Stimulated activated CD8-positive, alpha-beta memory T cell treated with anti-CD3 and anti-CD28 coated beads, Interleukin-4, amount 100 ng/mL, for 48 hours (primary cell): Measurements from ENCODE around the gene TAOK2.
A peak's percentile ranks its signal among the peaks of the same experiment; 100 is the strongest.
"Not testable (repeated sequence)": the region's sequence is repeated elsewhere in the genome, so short reads cannot be mapped to it uniquely, and the experiment has no call there.

Experiments
- DNase-seq: peaks from one replicate; pipeline ENCODE4 v3.0.0-alpha.2; 2020

TAOK2 gene

DNA sequence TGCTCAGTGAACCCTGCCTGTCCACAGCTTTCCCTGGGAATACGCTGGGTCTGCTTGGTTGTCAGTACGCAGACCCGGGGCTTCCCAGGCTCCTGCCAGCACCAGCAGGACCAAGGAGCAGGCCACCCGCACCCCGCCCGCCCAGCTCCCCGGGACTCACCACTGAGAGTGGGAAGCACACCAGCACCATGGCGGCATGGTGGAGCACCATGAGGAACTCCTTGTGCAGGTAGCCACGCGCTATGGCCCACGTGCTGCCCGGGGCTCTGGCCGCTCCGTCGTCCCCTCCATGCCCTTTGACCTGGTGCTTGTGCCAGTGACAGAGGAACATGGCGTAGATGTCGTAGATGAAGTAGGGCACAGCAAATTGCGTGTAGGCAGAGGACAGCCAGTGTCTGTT, 52.8 kb downstream of the TAOK2 start:
- DNase-seq: no peak

DNA sequence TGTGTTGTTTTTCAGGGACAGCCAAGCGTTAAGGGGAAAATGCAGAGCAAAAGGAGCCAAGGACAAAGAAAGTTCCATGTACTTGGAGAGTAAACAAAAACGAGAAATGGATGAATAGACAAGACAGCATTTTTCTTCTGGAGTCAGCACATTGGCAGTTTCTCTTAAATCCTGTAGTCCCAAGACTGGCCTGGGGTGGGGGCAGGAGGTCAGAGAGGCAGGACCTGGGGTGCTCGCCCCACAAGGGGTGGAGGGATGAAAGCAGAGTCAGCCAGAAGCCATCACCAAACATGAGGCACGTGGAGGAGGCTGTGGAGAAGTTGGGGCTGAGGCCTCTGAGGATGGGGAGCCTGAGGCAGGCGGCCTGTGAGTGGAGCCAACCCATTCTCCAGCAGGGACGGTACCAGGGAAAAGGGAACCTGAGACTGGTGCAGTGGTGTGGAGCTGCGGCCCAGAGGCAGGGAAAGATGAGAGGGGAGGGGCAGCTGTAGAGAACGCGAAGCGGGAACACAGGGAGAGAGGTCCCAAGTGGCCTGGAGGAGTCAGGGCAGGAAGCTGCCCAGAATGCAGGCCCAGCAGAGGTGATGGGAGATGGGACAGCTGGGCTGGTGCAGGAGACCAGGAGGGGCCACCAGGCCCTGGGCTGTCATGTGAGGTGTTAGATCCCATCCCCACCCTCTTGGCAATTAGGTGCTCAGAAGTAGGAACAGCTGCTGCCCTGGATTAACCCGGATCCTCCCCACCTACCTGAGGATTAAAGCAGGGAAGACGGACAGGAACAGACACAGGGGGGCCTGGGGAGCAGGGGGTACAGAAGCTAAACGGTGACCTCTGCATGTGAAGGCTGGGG, 54.1 kb downstream of the TAOK2 start:
- DNase-seq: no peak

DNA sequence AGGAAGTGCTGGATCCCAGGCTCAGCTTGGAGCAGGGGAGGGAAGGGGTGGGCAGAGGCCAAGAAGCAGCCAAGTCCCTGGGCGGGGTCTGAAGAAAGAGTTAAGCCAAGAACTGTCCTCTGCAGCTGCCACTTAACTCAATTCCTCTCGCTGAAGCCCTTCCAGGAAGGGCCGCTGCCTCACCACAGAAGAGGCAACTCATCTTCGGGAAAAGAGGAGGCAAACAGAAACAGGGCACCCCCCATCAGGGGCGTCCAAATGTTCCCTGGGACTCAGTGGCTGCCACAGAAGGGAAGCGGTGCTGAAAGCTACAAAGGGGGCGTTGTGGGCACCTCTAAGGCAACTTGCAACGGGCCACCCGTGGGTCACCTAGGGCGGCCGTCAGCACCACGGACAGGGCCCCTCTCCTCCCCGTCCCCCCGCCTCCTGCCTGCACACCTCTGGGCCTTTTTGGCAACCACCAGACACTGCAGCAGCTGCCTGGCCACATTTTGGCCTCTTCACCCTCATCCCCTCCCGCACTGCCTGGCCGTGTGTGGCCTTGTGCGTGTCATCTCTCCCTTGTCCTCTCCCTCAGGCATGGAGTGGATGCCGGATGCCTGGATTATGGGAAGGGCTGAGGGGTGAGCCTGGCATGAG, 54.9 kb downstream of the TAOK2 start:
- peak; percentile 58 for DNase-seq

DNA sequence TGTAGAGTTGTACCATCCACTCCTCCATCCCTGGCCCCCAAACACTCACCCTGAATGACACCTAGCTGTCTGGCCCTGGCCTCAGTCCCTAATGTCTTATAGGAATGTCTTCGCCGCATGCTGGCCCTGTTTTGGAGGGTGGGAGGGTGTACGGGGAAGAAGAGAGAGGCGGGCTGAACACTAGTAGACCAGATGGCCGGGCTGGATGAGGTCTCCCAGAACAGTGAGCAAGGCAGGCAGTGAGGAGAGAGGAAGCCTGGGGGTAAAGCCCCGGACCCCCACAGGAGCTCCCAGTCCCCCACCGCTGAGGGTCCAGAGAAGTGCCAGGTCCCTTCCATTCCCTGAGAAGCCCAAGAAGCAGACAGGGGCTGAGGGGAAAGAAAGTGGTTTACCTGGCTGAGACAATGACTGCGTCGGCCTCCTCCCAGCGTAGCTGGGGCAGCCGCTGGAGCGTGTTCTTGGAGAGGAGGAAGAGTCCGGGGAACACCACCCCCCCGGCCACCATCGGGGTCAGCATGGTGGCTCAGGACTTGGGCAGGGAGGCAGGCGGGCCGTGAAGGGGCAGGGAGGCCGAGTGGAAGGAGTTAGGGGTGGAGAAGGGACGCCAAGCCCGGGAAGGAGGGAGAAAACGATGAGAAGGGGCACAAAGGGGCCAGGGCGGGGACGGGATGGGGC, 56.5 kb downstream of the TAOK2 start:
- DNase-seq: no peak

DNA sequence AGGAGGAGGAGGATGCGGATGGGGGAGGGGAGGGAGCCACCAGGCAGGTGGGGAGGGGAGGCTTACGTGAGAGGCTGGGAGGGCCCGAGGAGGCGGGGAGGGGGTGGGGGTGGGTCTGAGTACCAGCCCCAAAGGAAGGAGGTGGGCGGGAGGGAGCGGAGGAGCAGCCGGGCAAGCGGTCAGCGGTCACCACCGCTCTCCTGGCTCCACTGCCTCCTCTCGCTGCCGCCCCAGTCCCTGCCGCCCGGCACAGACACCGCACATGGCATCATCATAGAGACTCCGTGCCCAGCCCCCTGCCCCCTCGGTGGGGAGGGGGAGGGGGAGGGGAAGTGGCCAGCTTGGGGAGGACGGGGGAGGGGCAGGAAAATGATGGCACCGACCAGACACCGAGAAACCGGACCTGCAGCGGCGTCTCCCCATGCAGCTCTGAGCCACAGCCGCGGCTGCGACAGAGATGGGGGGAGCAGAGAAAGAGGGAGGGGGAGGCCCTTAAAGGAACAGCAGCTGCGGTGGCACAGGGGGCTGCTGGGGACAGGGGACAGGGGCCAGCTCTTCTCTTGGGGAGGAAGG, 57.3 kb downstream of the TAOK2 start, which contains the start of gene TLCD3B:
Gene TLCD3B, minus strand, starts transcription at position 431 of the 573 bp plus-strand sequence. CDS start 744 bp downstream, outside the sequence.
- DNase-seq: no peak

DNA sequence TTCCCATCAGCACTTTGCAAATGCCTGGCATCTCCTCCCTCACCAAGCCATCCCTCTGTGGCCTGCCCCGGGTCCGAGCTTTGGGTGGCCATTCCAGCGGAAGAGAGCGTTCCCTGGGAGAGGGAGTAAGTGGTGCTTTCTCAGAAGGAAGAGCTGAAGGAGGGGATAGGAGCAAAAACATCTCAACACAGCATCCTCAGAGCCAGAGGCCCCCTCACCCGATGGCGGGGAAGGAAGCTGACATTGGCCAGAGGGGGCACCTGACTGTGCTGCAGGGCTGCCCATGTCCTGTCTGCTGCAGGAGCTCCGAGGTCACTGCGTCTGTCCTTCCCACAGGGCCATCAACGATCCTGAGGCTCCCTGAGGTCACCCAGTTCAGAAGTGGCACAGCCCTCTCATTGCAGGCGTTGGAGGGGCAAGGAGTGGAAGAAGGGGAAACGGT, 57.8 kb downstream of the TAOK2 start:
- DNase-seq: no peak

DNA sequence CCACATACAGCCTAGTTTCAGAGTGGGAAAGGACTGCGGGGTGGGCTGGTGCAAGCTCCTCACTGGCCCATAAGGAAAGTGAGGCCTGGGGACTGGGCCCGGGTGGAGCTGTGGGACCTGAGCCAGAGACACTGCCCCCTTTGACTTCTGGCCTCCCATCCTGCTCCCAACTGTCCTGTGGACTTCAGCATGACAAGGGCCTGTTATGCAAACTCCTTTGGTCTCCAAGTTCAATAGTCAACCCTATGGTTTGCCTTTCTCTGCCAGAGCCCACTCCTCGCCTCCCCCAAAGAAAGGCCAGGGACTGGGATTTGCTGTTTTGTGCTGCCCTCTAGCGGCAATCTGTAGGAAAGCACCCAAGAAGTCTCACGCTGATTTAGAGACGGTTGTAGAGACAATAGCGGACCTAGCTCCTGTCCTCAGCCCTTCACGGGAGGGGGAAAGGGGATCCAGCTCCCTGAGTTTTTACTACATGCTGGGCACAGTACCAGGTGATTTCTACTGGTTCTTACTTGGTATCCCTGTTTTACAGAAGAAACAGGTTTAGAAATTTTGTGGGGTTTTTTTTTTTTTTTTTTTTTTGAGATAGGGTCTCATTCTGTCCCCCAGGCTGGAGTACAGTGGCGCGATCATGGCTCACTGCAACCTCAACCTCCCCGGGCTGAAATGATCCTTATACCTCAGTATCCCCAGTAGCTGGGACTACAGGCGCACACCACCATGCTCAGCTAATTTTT, 58.6 kb downstream of the TAOK2 start:
- peak; percentile 77 for DNase-seq

DNA sequence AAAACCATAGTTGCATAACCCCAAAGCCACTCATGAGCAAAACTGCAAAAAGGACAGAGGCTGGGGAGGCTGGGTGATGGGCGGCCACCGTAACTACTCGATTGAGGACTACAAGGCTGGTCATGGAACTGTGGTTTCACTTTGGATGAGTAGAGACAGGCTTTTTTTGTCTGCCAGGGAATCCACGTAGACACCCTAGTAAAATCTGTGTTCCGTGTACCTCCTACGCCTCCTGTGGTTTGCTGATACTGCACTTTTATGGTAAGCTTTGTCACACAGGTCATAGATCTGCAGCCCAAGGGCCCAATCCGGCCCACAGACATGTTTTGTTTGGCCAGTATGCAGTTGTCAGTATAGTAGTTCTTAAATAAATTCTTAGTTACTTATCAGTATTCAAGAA, 59.6 kb downstream of the TAOK2 start:
- DNase-seq: no peak

DNA sequence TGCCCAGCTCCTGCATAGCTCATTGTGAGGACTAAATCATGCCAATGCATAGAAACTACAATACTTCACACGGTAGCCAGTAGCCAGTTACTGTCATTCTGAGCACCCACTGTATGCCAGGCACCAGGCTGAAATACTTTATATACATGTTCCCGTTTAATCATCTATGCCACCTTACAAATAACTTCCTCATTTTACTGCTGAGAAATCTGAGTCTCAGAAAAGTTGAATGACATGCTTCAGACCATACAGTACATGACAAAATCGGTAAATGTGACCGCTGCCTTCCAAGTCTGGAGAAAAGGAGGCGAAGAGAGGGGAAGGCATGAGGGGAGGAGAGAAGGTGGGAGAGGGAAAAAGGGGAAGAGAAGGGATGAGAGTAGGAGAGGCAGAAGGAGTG, 66.6 kb downstream of the TAOK2 start:
- no peak for DNase-seq

DNA sequence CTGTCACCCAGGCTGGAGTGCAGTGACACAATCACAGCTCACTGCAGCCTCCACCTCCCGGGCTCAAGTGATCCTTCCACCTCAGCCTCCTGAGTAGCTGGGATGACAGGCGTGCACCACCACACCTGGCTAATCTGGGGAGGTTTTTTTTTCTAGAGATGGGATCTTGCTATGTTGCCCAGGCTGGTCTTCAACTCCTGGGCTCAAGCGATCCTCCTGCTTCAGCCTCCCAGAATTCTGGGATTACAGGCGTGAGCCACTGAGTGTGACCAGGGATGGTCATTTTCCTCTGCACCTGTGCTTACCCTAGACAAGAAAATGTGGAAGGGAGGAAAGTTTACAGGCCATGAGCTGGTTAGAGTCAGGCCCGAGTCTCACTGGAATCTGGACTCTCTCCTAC, 67.0 kb downstream of the TAOK2 start:
- DNase-seq: not testable (repeated sequence)

DNA sequence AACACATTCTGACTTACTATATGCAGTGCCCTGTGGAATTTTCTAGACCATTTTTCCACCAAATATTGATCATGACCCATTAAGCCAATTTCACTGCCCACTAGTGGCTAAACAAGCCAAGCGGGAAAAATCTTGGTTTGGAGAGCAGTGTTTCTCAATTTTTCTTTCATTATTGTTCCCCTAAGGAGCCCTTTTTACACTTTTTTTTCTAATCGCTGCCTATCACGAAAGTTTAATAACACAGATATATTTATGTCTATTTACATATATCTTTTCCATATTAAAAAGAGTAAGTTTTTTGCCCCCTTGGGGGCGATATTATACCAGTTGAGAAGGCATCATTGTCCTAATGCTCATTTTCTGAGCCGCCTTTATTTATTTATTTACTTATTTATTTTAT, 68.2 kb downstream of the TAOK2 start:
- DNase-seq: no peak
